NCI-H2171 treated with DMSO at 0.1 percent for 48 hours (cell line): Measurements from ENCODE around the gene PARD3.

ENCODE experiments used
- DNase-seq: peaks from one replicate; lab custom pipeline; 2025; lab: John Stamatoyannopoulos, UW

The PARD3 gene

DNA sequence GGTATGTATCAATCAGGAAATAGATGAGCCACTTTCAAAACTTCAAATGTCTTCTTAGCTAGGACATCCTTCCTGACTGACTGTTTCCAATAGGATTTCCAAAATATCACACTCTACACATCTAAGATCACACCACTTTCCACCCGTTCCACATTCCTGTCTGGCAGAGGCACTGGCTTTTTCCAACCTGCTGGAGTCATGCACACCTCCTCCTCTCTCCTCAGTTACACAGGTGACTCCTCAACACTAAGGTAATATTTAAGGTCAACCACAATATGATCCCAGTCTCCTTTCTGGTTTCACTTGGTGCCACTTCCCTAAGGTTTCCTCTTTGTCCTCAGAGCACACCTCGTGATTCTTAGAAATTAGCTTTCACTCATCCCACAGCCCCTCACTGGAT lies 196.5 kb downstream of the PARD3 start:
- DNase-seq, result no peak

DNA sequence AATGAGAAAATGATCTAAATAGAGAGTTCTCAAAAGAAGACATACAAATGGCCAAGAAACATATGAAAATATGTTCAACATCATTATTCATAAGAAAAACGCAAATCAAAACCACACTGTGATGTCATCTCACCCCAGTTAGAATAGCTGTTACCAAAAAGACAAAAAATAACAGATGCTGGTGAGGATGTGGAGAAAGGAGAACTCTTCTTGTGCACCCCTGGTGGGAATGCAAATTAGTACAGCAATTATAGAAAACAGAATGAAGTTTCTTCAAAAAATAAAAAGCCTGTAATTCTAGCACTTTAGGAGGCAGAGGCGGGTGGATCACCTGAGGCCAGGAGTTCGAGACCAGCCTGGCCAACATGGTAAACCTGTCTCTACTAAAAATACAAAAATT lies 199.3 kb downstream of the PARD3 start:
- DNase-seq, result no peak

DNA sequence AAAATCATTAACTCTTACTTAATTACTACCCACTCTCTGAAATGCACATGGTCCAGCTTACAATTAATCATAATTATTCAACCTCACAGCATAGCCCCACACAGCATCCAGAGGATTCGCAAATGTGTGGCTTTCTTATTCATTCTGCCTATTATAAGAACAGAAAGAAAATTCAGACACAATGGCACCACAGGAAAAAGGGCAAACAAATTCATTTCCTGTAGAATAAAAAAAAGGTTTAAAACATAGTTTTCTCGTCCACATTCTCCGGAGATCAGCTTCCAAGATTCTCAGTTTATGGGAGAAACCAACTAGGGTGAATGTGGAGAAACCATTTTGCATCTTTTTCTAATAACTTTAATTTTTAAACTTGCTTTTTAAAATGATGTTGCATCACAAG lies 201.6 kb downstream of the PARD3 start:
- no peak for DNase-seq

DNA sequence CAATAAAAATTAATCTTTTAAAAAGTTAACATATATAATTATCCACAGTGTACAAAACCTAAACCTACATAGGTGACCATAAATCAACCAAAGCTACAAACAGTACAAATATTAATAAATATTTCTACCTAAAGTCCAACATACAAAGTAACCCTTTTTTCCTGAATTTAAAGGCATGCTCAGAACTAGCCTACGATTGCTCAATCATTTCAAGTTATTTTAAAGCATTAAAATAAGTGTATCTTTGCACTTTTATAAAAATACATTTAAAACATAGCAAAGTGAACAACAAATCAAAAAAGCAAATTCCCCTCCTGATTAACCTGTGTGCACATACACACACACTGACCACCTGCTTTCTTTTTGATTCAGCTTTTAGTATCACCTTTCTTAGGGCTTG lies 202.2 kb downstream of the PARD3 start:
- no peak for DNase-seq

DNA sequence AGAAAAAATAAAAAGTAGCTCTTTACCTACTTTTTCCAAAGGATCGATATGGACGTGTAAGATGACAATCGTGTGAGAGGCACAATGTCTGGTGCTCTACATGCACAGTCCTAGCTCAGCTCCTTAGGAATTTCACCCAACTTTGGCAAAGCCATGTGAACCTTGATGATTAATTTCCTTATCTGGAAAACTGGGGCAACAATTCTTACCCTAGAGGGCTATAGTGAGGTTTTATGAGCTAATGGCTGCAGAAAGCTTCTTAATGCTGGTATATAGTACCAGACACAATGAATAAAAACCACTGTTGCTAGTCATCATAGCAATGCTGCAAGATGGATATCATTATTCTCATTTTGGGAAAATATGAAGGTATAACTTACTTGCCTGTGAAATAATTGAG lies 202.7 kb downstream of the PARD3 start:
- no peak for DNase-seq

DNA sequence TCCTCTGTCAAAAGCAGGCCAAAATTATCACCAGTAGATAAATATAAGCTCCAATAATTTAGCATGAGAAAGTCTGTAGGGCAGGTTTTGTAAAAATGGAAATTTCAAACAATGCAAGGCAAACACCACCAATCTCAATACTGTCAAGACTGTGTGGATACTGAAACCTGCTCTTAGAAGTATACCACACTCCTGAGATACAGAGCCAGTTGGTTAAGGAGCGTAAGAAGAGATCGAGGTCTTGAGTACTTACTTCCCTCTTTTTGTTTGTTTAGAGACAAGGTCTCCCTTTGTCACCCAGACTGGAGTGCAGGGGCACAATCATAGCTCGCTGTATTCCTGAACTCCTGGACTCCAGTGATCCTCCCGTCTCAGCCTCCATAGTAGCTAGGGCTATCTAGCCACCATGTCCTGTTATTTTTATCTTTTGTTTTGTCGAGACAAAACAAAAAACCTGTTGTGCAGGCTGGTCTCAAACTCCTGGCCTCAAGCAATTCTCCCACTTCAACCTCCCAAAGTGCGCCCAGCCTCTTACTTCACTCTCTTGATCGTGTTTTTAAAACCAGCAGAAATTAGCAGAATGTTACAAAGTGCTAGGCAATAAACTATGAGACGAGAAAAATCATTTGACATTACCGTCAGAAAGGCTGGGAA lies 205.7 kb downstream of the PARD3 start:
- DNase-seq, result no peak

DNA sequence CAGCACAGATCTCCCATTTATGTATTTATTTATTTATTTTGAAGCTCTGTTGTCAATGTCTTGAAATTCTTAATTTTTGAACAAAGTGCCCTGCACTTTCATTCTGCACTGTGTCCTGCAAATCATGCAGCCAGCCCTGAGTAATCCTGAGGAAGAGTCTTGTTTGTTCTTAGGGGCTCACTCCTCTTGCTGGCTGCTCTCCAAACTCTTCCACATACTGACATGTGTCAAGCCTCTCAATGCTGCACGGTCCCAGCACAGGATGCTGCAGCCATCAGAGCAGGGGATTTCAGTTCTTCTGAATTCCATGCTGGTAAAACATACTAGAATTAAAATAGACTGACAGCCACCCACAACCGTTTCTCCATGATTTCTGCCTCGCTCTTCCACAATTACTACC lies 207.2 kb downstream of the PARD3 start:
- DNase-seq, result peak; percentile 55

DNA sequence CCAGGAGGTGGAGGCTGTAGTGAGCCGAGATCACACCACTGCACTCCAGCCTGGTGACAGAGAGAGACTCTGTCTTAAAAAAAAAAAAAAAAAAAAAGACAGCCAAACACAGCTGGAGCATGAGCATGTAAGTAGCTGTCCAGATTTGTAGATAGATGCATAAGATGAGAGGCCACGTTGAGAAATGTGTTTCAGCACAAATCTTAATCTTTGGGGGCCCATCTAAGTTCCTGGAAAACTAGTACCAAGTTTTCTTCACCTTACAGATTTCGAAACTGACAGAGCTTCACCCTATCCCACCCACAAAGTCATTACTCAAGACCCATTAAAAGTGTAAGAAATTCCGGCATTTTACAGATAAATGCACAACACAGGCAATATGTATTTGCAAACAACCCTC lies 208.2 kb downstream of the PARD3 start:
- no peak for DNase-seq

DNA sequence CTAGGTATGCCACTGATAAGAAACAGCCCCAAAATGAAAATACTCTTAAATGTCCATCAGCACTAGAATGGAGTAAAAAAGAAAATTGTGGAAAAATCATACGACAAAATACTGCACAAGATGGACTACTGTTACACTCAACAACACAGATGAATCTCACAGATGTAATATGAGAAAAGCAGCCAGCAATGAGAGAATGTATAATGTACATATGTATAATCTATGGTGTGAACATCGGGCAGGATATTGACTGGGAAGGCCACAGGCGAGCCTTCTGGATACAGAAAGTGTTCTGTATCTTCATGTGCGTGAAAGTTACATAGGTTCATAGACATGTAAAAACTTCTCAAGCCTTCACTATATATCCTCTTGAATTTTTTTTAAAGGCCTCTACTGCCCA lies 212.6 kb downstream of the PARD3 start:
- no peak for DNase-seq

DNA sequence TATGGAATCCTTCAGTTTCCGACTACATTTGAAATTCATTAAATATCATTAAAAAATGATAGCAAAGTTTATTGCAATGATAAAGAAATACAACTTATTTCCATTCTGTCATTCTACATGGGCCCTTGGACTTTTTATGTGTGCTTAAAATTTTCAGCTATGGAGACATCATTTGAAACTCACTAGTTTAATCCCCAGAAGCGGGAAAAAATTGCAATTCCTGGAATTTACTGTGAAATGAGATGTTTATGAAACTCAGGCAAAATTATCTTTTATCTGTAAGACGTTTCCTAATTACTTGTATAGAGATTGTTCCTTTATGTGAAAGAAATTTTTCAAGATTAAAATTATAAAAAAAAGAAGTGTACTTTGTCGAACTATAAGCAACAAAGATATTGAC lies 213.4 kb downstream of the PARD3 start:
- DNase-seq, result no peak

DNA sequence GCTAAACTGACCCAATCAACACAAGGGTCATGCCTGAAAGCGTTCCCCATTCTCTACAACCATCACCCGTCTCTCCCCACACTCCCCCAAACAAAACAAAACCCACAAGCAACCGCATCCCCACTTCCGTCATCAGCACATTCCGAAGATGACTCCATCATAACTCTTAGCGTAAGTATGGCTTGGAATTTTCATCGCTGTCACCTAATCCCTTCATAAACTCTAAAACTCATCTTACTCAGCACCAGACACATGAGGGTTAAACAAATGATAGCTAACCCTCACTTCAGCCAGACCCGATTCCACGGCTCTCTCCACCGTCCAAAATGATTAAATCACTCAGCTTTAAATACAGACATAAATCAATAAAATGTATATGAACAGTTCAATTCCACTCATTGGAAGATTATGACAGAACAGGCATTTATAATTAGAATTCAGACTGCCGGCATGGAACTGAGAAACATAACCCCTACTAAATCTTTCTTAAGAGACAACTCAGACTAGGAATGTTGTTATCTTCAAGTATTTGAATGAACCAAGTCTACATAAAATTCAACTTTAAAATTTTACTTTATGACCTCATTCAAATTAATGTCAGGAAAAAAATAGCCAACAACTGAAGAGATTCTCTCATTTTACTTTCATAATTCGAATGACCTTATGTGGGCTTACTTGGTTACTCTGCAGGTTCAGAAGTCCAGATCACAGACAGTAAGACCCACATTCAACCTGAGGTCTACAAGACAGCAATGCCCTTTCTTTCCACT lies 215.9 kb downstream of the PARD3 start:
- no peak for DNase-seq

DNA sequence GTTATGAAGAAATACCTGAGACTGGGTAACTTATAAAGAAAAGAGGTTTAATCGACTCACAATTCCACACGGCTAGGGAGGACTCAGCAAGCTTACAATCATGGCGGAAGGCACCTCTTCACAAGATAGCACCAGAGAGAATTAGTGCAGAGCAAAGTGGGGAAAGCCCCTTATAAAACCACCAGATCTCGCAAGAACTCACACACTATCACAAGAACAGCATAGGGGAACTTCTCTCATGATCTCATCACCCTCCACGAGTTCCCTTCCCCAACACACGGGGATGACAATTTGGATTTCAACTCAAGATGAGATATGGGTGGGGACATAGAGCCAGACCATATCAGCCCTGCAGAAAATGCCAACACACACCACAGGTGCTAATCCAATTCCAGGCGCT lies 218.7 kb downstream of the PARD3 start:
- no peak for DNase-seq

DNA sequence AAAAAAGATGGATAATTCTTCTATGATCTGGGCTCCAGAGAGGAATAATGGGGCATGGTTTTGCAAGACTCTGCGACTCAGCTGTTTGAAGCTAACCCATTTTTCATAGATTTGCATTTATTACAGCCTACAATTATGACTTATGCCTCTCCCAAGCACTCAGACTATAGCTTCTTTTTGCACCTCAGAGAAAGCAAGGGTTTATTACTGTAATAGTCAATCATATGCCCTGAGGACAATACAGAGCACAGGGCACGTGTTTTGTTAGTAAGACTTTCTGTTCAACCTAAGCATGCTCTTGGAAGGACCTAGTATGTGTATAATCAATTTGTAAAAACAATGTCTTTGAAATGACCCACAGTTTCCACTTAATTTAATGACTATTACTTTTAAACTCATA lies 221.2 kb downstream of the PARD3 start:
- DNase-seq, result no peak

DNA sequence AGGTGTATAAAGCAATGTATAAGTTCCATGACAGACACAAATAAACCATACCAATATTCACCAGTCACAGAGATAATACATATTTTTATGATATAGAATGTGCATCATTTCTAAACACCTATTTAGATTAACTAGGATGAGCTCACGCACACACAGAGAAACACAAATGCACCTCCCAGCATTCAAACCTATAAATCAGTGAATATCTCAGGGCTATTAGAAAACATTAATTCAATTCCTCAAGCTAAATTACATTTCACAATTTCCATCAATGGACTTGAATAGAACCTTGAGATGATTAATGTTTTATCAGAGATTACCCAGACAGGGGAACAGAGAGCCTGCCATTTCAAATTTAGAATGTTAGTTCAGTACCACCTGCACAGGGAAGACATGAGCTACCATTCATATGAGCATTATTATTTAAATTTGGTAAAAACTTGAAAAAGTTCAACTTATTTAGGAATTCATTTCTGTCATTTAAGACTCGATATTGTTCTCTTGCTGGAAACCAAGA lies 221.7 kb downstream of the PARD3 start:
- no peak for DNase-seq

DNA sequence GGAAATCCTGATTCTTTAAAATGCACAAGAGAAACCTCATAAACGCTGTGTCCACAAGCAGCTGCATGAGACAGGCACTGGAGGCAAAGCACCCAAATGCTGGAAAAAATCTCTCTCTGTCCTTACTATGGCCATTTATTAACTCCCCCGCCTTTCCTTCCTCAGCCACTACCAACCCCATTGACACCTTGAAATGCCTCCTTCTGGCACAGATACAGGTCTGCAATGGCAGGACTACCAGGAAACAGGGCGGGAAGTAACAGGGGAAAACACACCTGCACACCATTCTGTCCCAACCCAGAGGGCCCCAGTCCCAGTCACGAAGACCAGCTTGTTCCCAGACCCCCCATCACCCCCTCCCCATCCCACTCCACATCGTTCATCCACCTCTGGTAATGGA lies 224.3 kb downstream of the PARD3 start:
- DNase-seq, result no peak

DNA sequence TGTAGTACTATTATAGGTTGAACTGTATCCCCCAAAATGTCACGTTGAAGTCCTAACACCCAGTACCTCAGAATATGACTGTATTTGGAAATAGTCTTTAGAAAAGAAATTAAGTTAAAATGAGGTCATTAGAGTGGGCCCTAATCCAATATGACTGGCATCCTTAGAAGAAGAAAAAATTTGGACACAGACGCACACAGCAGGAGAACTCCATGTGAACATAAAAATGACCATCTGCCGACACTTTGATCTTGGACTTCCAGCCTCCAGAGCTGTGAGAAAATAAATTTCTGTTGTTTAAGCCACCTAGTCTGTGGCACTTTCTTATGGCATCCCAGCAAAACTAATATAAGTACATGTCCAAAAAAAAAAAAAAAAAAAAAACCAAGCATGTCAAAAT lies 225.8 kb downstream of the PARD3 start:
- no peak for DNase-seq

DNA sequence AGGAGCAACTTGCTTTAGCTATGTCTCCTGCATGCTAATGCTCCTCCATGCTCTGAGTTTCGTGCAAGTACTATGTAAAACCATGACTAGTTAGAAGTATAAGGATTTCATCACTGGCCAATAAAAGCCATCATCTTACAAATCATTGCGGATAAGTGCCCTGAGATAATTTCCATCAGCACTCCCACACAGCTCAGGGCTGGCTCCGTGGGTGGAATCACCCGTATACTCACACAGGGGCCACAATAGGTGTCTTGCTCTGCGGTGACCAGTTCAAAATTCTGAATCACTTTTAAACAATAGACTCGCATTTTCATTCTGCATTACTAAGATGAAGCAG lies 227.4 kb downstream of the PARD3 start:
- no peak for DNase-seq

DNA sequence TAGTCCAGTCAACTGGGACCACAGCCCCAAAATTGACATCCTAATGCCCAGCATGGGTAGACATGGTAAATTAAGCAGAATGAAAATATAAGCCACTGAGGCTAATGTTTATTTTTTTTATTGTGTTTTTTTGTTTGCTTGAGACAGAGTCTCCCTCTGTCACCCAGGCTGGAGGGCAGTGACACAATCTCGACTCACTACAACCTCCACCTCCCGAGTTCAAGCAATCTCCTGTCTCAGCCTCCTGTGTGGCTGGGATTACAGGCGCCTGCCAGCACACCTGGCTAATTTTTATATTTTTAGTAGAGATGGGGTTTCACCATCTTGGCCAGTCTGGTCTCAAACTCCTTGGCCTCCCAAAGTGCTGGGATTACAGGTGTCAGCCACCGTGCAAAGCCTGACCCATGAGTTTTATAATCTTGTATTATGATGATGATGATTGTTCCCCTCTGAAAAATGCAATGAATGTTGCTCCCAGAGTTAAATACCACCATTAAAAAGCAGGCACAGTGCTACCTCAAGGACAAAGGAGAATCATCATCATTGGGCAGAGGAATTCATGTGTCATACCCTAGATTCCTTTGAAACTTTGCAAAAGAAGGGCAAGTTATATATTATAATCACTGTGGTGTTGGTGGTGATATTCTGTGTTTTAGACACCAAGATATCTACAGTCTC lies 228.0 kb downstream of the PARD3 start:
- no peak for DNase-seq

DNA sequence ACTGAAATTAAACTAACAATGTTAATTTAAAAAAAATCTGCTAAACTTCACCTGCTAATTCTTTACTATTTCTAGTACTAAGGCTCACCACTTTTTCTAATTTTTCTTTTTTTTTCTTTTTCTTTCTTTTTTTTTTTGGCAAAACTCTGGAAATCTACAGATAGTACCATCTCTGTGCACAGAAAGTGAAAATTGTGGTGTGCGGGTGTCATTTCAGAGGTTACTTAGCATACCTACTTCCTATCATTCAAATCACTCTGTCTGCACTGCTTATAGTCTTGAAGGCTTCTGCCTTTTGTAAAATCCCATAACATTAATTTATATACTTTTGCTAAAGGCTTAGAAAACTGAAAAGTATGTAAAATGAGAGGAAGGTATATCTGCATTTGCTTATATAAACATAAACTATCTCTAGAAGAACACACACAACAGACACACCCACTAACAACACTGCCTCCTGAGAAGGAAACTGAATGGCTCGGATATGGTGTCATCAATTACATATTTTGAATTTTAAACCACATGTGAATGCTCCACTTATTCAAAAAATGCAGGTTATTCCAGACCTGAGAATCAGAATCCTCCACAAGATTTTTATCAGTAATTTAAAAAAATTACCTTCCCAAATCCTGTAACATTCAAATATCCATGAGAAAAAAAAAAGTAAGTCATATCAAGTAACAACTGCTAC lies 229.5 kb downstream of the PARD3 start:
- DNase-seq, result no peak

DNA sequence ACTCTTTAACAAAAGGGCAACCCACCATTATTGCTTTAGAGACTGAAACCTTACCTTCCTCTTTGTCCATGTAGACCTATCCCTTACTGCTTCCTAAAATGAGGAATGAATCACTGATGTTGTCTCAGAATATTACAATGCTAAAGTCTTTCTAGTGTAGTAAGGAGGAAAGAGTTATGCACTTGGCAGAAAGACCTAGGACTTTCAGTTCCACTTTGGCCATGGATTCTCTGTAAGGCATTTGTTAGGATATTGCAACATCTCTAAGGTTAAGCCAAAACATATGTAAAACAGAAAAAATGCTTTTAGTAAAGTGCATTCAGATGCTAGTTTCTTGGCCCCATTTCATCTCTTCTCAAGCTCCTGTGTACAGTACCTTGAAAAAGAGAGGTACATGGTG lies 230.9 kb downstream of the PARD3 start:
- no peak for DNase-seq

DNA sequence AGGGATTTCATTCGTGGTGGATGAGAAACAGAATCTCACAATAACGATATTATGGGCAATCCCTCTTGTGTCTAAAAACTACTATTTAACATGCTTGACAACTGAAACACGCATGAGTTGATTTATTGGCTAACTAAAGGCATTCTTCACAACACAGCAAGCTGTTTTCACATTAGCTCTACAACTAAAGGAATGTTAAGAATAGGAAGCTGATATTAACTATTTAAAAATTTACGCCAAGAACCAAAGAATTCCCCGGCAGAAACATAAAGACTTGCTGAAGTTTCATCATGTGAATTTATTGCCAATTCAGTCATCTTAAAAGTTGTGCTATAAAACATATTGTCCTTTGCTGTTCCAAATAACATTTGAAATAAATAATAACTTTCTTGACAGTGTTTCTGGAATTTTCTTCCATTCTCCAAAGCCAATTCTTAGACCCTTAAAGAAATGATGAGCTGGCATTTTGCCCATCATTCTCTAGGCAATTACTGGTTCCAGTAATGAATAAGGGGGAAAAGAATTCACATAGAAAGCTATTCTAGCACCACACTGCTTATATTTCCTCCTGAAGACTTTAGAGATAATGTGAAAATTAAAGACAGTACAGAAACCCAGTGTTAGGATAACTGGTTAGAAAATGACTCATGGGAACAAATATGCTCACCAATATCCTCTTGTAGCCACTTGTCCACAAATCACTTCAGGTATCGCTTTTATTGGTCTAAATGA lies 233.1 kb downstream of the PARD3 start:
- no peak for DNase-seq

DNA sequence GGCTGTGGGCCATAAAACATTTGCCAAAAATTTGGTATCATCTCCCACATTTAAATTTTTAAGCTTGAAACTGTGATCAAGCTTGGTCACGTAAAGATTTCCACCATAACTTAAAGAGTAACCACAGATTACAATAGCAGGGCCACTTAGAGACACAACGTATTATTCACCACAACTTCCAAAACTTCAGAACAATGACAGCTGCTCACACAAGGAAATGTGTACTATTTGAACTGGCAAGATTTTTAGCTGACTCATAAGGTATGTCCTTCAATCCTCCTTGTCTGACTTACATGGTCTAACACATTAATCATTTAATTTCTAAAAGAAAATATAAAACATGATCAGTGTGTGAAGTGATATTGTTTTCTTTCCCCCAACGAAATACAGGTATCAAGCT lies 234.5 kb downstream of the PARD3 start:
- peak; percentile 20 for DNase-seq
